HTR-8/SVneo (cell line): Measurements from ENCODE around the gene TGFBI.

Source experiments
- DNase-seq: peaks from one replicate; pipeline ENCODE4 v3.0.0; 2011; ENCODE audit warnings: low spot score, mixed read lengths; ENCODE audit not compliant: insufficient read length
- FAIRE-seq: peaks from 2 replicates; lab custom pipeline; 2011; peaks lifted over from hg19 to GRCh38; lab: Jason Lieb, UNC

TGFBI gene

GRCh38 chr5:136000932-136001331 is 27.9 kb upstream of the TGFBI start:
- no peak for FAIRE-seq
- DNase-seq, result no peak

- DNase-seq (no peak), FAIRE-seq (no peak)
Observed at GRCh38 chr5:136001466-136001981, 27.3 kb upstream of the TGFBI start.

- DNase-seq, result no peak
Observed at GRCh38 chr5:136004436-136004835, 24.4 kb upstream of the TGFBI start.

GRCh38 chr5:136005476-136005875 is 23.3 kb upstream of the TGFBI start:
- DNase-seq (no peak), FAIRE-seq (no peak)

More at GRCh38 chr5:136004436-136004835, 24.4 kb upstream of the TGFBI start:
- FAIRE-seq, result no peak

GRCh38 chr5:136006164-136006563 is 22.6 kb upstream of the TGFBI start:
- no peak for DNase-seq

GRCh38 chr5:136006761-136007251 is 22.0 kb upstream of the TGFBI start:
- DNase-seq, result no peak
- no peak for FAIRE-seq

More at GRCh38 chr5:136006164-136006563, 22.6 kb upstream of the TGFBI start:
- FAIRE-seq, result no peak

- FAIRE-seq (no peak), DNase-seq (no peak)
Observed at GRCh38 chr5:136007271-136007670, 21.5 kb upstream of the TGFBI start.

GRCh38 chr5:136011414-136012001 is 17.3 kb upstream of the TGFBI start:
- DNase-seq (peak; percentile 62), FAIRE-seq (peak; percentile 98)

GRCh38 chr5:136012041-136012804 is 16.6 kb upstream of the TGFBI start:
- DNase-seq (no peak), FAIRE-seq (no peak)

GRCh38 chr5:136013559-136013958 is 15.2 kb upstream of the TGFBI start:
- FAIRE-seq (no peak), DNase-seq (no peak)

- DNase-seq, result no peak
- FAIRE-seq, result no peak
Observed at GRCh38 chr5:136014049-136015002, 14.5 kb upstream of the TGFBI start.

GRCh38 chr5:136015003-136015375 is 13.8 kb upstream of the TGFBI start:
- no peak for DNase-seq
- FAIRE-seq, result no peak

GRCh38 chr5:136015966-136016650 is 12.7 kb upstream of the TGFBI start:
- no peak for DNase-seq
- no peak for FAIRE-seq

- peak; percentile 42 for FAIRE-seq
- no peak for DNase-seq
Observed at GRCh38 chr5:136016945-136017530, 11.8 kb upstream of the TGFBI start.

GRCh38 chr5:136018814-136019783 is 9.7 kb upstream of the TGFBI start:
- DNase-seq, result peak; percentile 33
- peak; percentile 38 for FAIRE-seq

- no peak for DNase-seq
- no peak for FAIRE-seq
Observed at GRCh38 chr5:136020001-136020382, 8.8 kb upstream of the TGFBI start.

GRCh38 chr5:136020383-136021015 is 8.3 kb upstream of the TGFBI start:
- FAIRE-seq, result peak; percentile 92
- peak; percentile 85 for DNase-seq

GRCh38 chr5:136021016-136021405 is 7.8 kb upstream of the TGFBI start:
- DNase-seq, result no peak
- no peak for FAIRE-seq
